ENCODE measurements around the gene DGKB.

DGKB gene

GRCh38 chr7:14868937-14869336 is 33.6 kb downstream of the DGKB start:
- no peak overlapping the region for H3K9ac ChIP-seq (ENCODE audit: insufficient read length, low read depth)
- no peaks in the 10 kb centered on the region for H3K9me3 ChIP-seq (ENCODE audit: insufficient read depth, low read length)
- TF ChIP-seq SUZ12 (IDR thresholded peaks at IDR 0.05; ENCODE audit: extremely low read depth, insufficient read depth, insufficient read length) (no peak), YY1 (IDR thresholded peaks at IDR 0.05; ENCODE audit: insufficient read depth, insufficient read length) (no peak), ZNF274 (IDR thresholded peaks at IDR 0.05; ENCODE audit: low read depth, low read length) (no peak)
- no peaks in the 10 kb centered on the region for H3K36me3 ChIP-seq (ENCODE audit: insufficient read depth, insufficient read length, low read length)
- no peaks in the 10 kb centered on the region for H3K27me3 ChIP-seq (ENCODE audit: insufficient read depth, insufficient read length)
- no peak for DNase-seq (ENCODE audit: low read depth, low spot score)
- no peaks in the 10 kb centered on the region for H3K4me1 ChIP-seq (ENCODE audit: insufficient read depth, insufficient read length)
- H3K4me3 ChIP-seq (ENCODE audit: insufficient read length, low read depth): no peak overlapping the region

GRCh38 chr7:14861456-14861855 is 41.1 kb downstream of the DGKB start:
- no peaks in the 10 kb centered on the region for H3K36me3 ChIP-seq (ENCODE audit: insufficient read depth, insufficient read length, low read length)
- no peak for TF ChIP-seq YY1 (IDR thresholded peaks at IDR 0.05; ENCODE audit: insufficient read depth, insufficient read length)
- no peak for TF ChIP-seq SUZ12 (IDR thresholded peaks at IDR 0.05; ENCODE audit: extremely low read depth, insufficient read depth, insufficient read length)
- TF ChIP-seq ZNF274 (IDR thresholded peaks at IDR 0.05; ENCODE audit: low read depth, low read length): no peak
- no peaks in the 10 kb centered on the region for H3K9me3 ChIP-seq (ENCODE audit: insufficient read depth, low read length)
- H3K4me1 ChIP-seq (ENCODE audit: insufficient read depth, insufficient read length): no peaks in the 10 kb centered on the region
- H3K9ac ChIP-seq (ENCODE audit: insufficient read length, low read depth): no peak overlapping the region
- H3K27me3 ChIP-seq (ENCODE audit: insufficient read depth, insufficient read length): no peaks in the 10 kb centered on the region
- no peak overlapping the region for H3K4me3 ChIP-seq (ENCODE audit: insufficient read length, low read depth)
- no peak for DNase-seq (ENCODE audit: low read depth, low spot score)

- TF ChIP-seq SUZ12 (IDR thresholded peaks at IDR 0.05; ENCODE audit: extremely low read depth, insufficient read depth, insufficient read length) (no peak), ZNF274 (IDR thresholded peaks at IDR 0.05; ENCODE audit: low read depth, low read length) (no peak), YY1 (IDR thresholded peaks at IDR 0.05; ENCODE audit: insufficient read depth, insufficient read length) (no peak)
- Histone ChIP-seq H3K9ac (ENCODE audit: insufficient read length, low read depth) (no peak overlapping the region), H3K27me3 (ENCODE audit: insufficient read depth, insufficient read length) (no peaks in the 10 kb centered on the region), H3K4me3 (ENCODE audit: insufficient read length, low read depth) (no peak overlapping the region), H3K9me3 (ENCODE audit: insufficient read depth, low read length) (0 out of 2 replicates have a peak, but pooled peaks cover 2% of the 10 kb centered on the region), H3K36me3 (ENCODE audit: insufficient read depth, insufficient read length, low read length) (no peaks in the 10 kb centered on the region), H3K4me1 (ENCODE audit: insufficient read depth, insufficient read length) (no peaks in the 10 kb centered on the region)
- no peak for DNase-seq (ENCODE audit: low read depth, low spot score)
Observed at GRCh38 chr7:14859267-14859666, 43.3 kb downstream of the DGKB start.

GRCh38 chr7:14858866-14859265 is 43.7 kb downstream of the DGKB start:
- Histone ChIP-seq H3K4me1 (ENCODE audit: insufficient read depth, insufficient read length) (no peaks in the 10 kb centered on the region), H3K4me3 (ENCODE audit: insufficient read length, low read depth) (no peak overlapping the region), H3K36me3 (ENCODE audit: insufficient read depth, insufficient read length, low read length) (no peaks in the 10 kb centered on the region), H3K27me3 (ENCODE audit: insufficient read depth, insufficient read length) (no peaks in the 10 kb centered on the region), H3K9ac (ENCODE audit: insufficient read length, low read depth) (no peak overlapping the region), H3K9me3 (ENCODE audit: insufficient read depth, low read length) (0 out of 2 replicates have a peak, but pooled peaks cover 4% of the 10 kb centered on the region)
- no peak for TF ChIP-seq YY1 (IDR thresholded peaks at IDR 0.05; ENCODE audit: insufficient read depth, insufficient read length)
- DNase-seq (ENCODE audit: low read depth, low spot score): no peak

- TF ChIP-seq ZNF274 (IDR thresholded peaks at IDR 0.05; ENCODE audit: low read depth, low read length) (no peak), SUZ12 (IDR thresholded peaks at IDR 0.05; ENCODE audit: extremely low read depth, insufficient read depth, insufficient read length) (no peak), YY1 (IDR thresholded peaks at IDR 0.05; ENCODE audit: insufficient read depth, insufficient read length) (no peak)
- no peak for DNase-seq (ENCODE audit: low read depth, low spot score)
- Histone ChIP-seq H3K36me3 (ENCODE audit: insufficient read depth, insufficient read length, low read length) (no peaks in the 10 kb centered on the region), H3K4me1 (ENCODE audit: insufficient read depth, insufficient read length) (no peaks in the 10 kb centered on the region), H3K9me3 (ENCODE audit: insufficient read depth, low read length) (0 out of 2 replicates have a peak, but pooled peaks cover 4% of the 10 kb centered on the region), H3K9ac (ENCODE audit: insufficient read length, low read depth) (no peak overlapping the region), H3K4me3 (ENCODE audit: insufficient read length, low read depth) (no peak overlapping the region), H3K27me3 (ENCODE audit: insufficient read depth, insufficient read length) (no peaks in the 10 kb centered on the region)
Observed at GRCh38 chr7:14858410-14858809, 44.1 kb downstream of the DGKB start.

- no peaks in the 10 kb centered on the region for H3K27me3 ChIP-seq (ENCODE audit: insufficient read depth, insufficient read length)
- TF ChIP-seq SUZ12 (IDR thresholded peaks at IDR 0.05; ENCODE audit: extremely low read depth, insufficient read depth, insufficient read length): no peak
- TF ChIP-seq ZNF274 (IDR thresholded peaks at IDR 0.05; ENCODE audit: low read depth, low read length): no peak
- TF ChIP-seq YY1 (IDR thresholded peaks at IDR 0.05; ENCODE audit: insufficient read depth, insufficient read length): no peak
- H3K36me3 ChIP-seq (ENCODE audit: insufficient read depth, insufficient read length, low read length): no peaks in the 10 kb centered on the region
- H3K9ac ChIP-seq (ENCODE audit: insufficient read length, low read depth): no peak overlapping the region
- H3K4me1 ChIP-seq (ENCODE audit: insufficient read depth, insufficient read length): no peaks in the 10 kb centered on the region
- no peak overlapping the region for H3K4me3 ChIP-seq (ENCODE audit: insufficient read length, low read depth)
- 0 out of 2 replicates have a peak, but pooled peaks cover 4% of the 10 kb centered on the region for H3K9me3 ChIP-seq (ENCODE audit: insufficient read depth, low read length)
- DNase-seq (ENCODE audit: low read depth, low spot score): no peak
Observed at GRCh38 chr7:14855033-14855794, 47.3 kb downstream of the DGKB start.

- no peak for DNase-seq (ENCODE audit: low read depth, low spot score)
- no peak for TF ChIP-seq SUZ12 (IDR thresholded peaks at IDR 0.05; ENCODE audit: extremely low read depth, insufficient read depth, insufficient read length)
- no peak for TF ChIP-seq YY1 (IDR thresholded peaks at IDR 0.05; ENCODE audit: insufficient read depth, insufficient read length)
- no peak for TF ChIP-seq ZNF274 (IDR thresholded peaks at IDR 0.05; ENCODE audit: low read depth, low read length)
- Histone ChIP-seq H3K27me3 (ENCODE audit: insufficient read depth, insufficient read length) (no peaks in the 10 kb centered on the region), H3K9me3 (ENCODE audit: insufficient read depth, low read length) (0 out of 2 replicates have a peak, but pooled peaks cover 4% of the 10 kb centered on the region), H3K4me3 (ENCODE audit: insufficient read length, low read depth) (no peak overlapping the region), H3K4me1 (ENCODE audit: insufficient read depth, insufficient read length) (no peaks in the 10 kb centered on the region), H3K36me3 (ENCODE audit: insufficient read depth, insufficient read length, low read length) (no peaks in the 10 kb centered on the region), H3K9ac (ENCODE audit: insufficient read length, low read depth) (no peak overlapping the region)
Observed at GRCh38 chr7:14854471-14854870, 48.1 kb downstream of the DGKB start.

All from NT2/D1 (cell line).